NT2/D1 (cell line): ENCODE data around the gene RPL18.

Experiments used
- SUZ12 ChIP-seq: IDR thresholded peaks from 2 replicates; pipeline ENCODE4 v1.6.1; 2011; ENCODE audit not compliant: insufficient read length, insufficient read depth; ENCODE audit errors: extremely low read depth
- YY1 ChIP-seq: IDR thresholded peaks from 2 replicates; pipeline ENCODE4 v1.6.1; 2011; ENCODE audit not compliant: insufficient read length, insufficient read depth
- ZNF274 ChIP-seq: IDR thresholded peaks from 2 replicates; pipeline ENCODE4 v1.6.1; 2011; ENCODE audit warnings: mild to moderate bottlenecking, low read depth, low read length

- no peak for TF ChIP-seq ZNF274
- no peak for TF ChIP-seq YY1
- no peak for TF ChIP-seq SUZ12
These were observed 29.2 kb upstream of the RPL18 start for GRCh38 chr19:48648134-48648533.
